ENCODE data around the gene CFTR.

CFTR gene

GRCh38 chr7:117538053-117538452 is 58.2 kb downstream of the CFTR start:
- Histone ChIP-seq H3K9ac (ENCODE audit: low read depth, low read length, poor library complexity, severe bottlenecking) (no peak overlapping the region), H3K9me2 (replicated peaks; ENCODE audit: low read depth, low read length) (no peaks in the 10 kb centered on the region), H3K4me2 (ENCODE audit: low read depth, low read length, poor library complexity, severe bottlenecking) (no peak overlapping the region), H4K20me1 (ENCODE audit: insufficient read depth, low read length, poor library complexity, severe bottlenecking) (no peaks in the 10 kb centered on the region), H3K27me3 (ENCODE audit: insufficient read depth, low read length, poor library complexity, severe bottlenecking) (no peaks in the 10 kb centered on the region), H3K4me1 (ENCODE audit: insufficient read depth, low read length, poor library complexity, severe bottlenecking) (no peaks in the 10 kb centered on the region), H3K79me2 (ENCODE audit: insufficient read depth, low read length) (no peaks in the 10 kb centered on the region), H3F3A (ENCODE audit: low read depth) (no peaks in the 10 kb centered on the region), H2AFZ (ENCODE audit: low read length) (no peak overlapping the region), H3K4me3 (ENCODE audit: low read length, poor library complexity, severe bottlenecking) (no peak overlapping the region), H3K36me3 (ENCODE audit: insufficient read depth, low read length) (no peaks in the 10 kb centered on the region), H3K9me3 (ENCODE audit: insufficient read depth, low read depth, low read length) (no peaks in the 10 kb centered on the region)
- TF ChIP-seq CTCF (conservative IDR thresholded peaks at IDR 0.05; ENCODE audit: low read length) = no peak
- no peak for TF ChIP-seq EZH2phosphoT487 (IDR thresholded peaks at IDR 0.05; ENCODE audit: borderline replicate concordance)

- Histone ChIP-seq H3K36me3 (ENCODE audit: insufficient read depth, low read length) (no peaks in the 10 kb centered on the region), H3K27me3 (ENCODE audit: insufficient read depth, low read length, poor library complexity, severe bottlenecking) (no peaks in the 10 kb centered on the region), H3K4me3 (ENCODE audit: low read length, poor library complexity, severe bottlenecking) (no peak overlapping the region), H3F3A (ENCODE audit: low read depth) (no peaks in the 10 kb centered on the region), H3K9me2 (replicated peaks; ENCODE audit: low read depth, low read length) (no peaks in the 10 kb centered on the region), H3K4me2 (ENCODE audit: low read depth, low read length, poor library complexity, severe bottlenecking) (no peak overlapping the region), H3K79me2 (ENCODE audit: insufficient read depth, low read length) (no peaks in the 10 kb centered on the region), H3K4me1 (ENCODE audit: insufficient read depth, low read length, poor library complexity, severe bottlenecking) (no peaks in the 10 kb centered on the region), H3K9ac (ENCODE audit: low read depth, low read length, poor library complexity, severe bottlenecking) (no peak overlapping the region), H4K20me1 (ENCODE audit: insufficient read depth, low read length, poor library complexity, severe bottlenecking) (no peaks in the 10 kb centered on the region), H3K9me3 (ENCODE audit: insufficient read depth, low read depth, low read length) (no peaks in the 10 kb centered on the region), H2AFZ (ENCODE audit: low read length) (no peak overlapping the region)
- no peak for TF ChIP-seq EZH2phosphoT487 (IDR thresholded peaks at IDR 0.05; ENCODE audit: borderline replicate concordance)
- no peak for TF ChIP-seq CTCF (conservative IDR thresholded peaks at IDR 0.05; ENCODE audit: low read length)
Observed at GRCh38 chr7:117544061-117544460, 64.2 kb downstream of the CFTR start.

- no peak overlapping the region for H3K4me3 ChIP-seq (ENCODE audit: low read length, poor library complexity, severe bottlenecking)
- no peaks in the 10 kb centered on the region for H3K79me2 ChIP-seq (ENCODE audit: insufficient read depth, low read length)
- no peaks in the 10 kb centered on the region for H3K36me3 ChIP-seq (ENCODE audit: insufficient read depth, low read length)
- TF ChIP-seq EZH2phosphoT487 (IDR thresholded peaks at IDR 0.05; ENCODE audit: borderline replicate concordance) = no peak
- no peak for TF ChIP-seq CTCF (conservative IDR thresholded peaks at IDR 0.05; ENCODE audit: low read length)
- no peaks in the 10 kb centered on the region for H3F3A ChIP-seq (ENCODE audit: low read depth)
- H3K4me2 ChIP-seq (ENCODE audit: low read depth, low read length, poor library complexity, severe bottlenecking) = no peak overlapping the region
- H3K9me2 ChIP-seq (replicated peaks; ENCODE audit: low read depth, low read length) = no peaks in the 10 kb centered on the region
- no peaks in the 10 kb centered on the region for H3K9me3 ChIP-seq (ENCODE audit: insufficient read depth, low read depth, low read length)
- no peaks in the 10 kb centered on the region for H3K27me3 ChIP-seq (ENCODE audit: insufficient read depth, low read length, poor library complexity, severe bottlenecking)
- H4K20me1 ChIP-seq (ENCODE audit: insufficient read depth, low read length, poor library complexity, severe bottlenecking) = no peaks in the 10 kb centered on the region
- no peaks in the 10 kb centered on the region for H3K4me1 ChIP-seq (ENCODE audit: insufficient read depth, low read length, poor library complexity, severe bottlenecking)
- no peak overlapping the region for H3K9ac ChIP-seq (ENCODE audit: low read depth, low read length, poor library complexity, severe bottlenecking)
- H2AFZ ChIP-seq (ENCODE audit: low read length) = no peak overlapping the region
Observed at GRCh38 chr7:117548035-117548434, 68.2 kb downstream of the CFTR start.
